ENCODE results near the gene NOP14. TPM values are rescaled to one million over a fixed set of nuclear protein-coding genes. Genes with fewer than 3 reads are reported as not detected.

Gene NOP14
- total RNA-seq, result 27.5 and 29.4 TPM in 2 replicates

DNA sequence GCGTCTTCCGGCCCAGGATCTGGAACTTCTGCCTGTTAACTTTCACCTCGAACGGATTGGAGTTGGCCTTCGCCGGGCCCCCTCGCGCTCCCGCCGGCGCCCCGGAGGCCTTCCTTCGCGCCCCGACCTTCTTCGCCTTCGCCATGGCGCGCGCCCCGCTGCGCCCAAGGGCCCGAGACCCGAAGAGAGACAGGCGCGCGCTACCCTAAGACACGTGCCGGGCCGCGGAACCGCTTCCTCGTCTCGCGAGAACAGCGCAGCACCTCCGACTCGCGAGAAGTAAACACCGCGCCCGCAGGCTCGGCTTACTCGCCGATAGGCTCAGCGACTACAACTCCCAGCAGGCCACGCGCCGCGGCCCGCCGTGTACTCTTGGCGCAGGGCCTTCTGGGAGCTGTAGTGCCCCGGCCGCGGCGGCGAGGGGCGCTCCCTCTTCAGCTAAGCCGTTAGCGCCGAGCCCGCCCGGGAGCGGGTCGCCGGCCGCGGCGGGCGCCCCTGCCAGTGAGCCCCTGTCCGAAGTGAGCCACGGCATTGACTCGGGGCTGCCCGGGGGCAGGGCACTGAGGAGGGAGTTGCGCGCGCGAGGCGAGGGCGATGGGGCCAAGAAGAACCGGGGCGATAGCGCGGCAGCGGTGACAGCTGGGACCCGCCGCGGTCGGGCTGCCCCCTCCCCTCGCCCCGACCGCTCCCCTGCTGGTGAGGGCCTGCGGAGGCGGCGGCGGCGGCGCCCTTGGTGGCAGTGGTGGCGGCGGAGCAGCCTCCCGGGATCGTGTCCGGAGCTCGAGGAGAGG lies at the start of gene NOP14, which contains the start of gene GRK4:
Gene NOP14 (minus strand): TSS at position 232 of the 791 bp plus-strand sequence. CDS start 87 bp downstream, at position 145.
Gene GRK4 (plus strand): TSS at position 397 of the 791 bp plus-strand sequence. CDS start 500 bp downstream, outside the sequence.

Other genes starting within 250 kb of the NOP14 start
- gene TNIP2, start 207.1 kb downstream of the NOP14 start, total RNA-seq, result 48.2 and 122 TPM in 2 replicates
- 45.5 and 46.5 TPM in 2 replicates for gene SH3BP2, start 170.3 kb downstream of the NOP14 start, total RNA-seq
- gene ADD1, start 119.6 kb downstream of the NOP14 start, total RNA-seq, result 78.4 and 92.8 TPM in 2 replicates
- 2.8 and 4.1 TPM in 2 replicates for gene GRK4, start 165 bp upstream of the NOP14 start, total RNA-seq
- not detected in 2 replicates for gene HTT-AS, start 111.1 kb upstream of the NOP14 start, total RNA-seq
- gene HTT, start 111.3 kb upstream of the NOP14 start, total RNA-seq, result 26.6 and 32.0 TPM in 2 replicates

All from tracheal epithelial cell (primary cell).